ENCODE measurements around the gene SIPA1.
"Not testable (repeated sequence)": the region's sequence is repeated elsewhere in the genome, so short reads cannot be mapped to it uniquely, and the experiment has no call there.

SIPA1 gene

GRCh38 chr11:65655570-65656332 is 17.9 kb downstream of the SIPA1 start:
- Histone ChIP-seq H3K4me3 (no peak overlapping the region), H3K9me3 (ENCODE audit: low read depth, low read length) (no peaks in the 10 kb centered on the region), H3K36me3 (ENCODE audit: insufficient read depth, low read length) (peaks cover 62% of the 10 kb centered on the region), H3K9ac (ENCODE audit: insufficient read length) (no peak overlapping the region), H3K27ac (no peak overlapping the region)
- DNase-seq (ENCODE audit: low read depth, low spot score), result no peak
- no peak for TF ChIP-seq POLR2AphosphoS5 (IDR thresholded peaks at IDR 0.05; ENCODE audit: borderline replicate concordance, low read depth, low read length)
- no peak for TF ChIP-seq EZH2 (IDR thresholded peaks at IDR 0.05)
- TF ChIP-seq FOXP2 (optimal IDR thresholded peaks at IDR 0.05; ENCODE audit: control extremely low read depth, extremely low read length, insufficient read depth), result no peak

DNA sequence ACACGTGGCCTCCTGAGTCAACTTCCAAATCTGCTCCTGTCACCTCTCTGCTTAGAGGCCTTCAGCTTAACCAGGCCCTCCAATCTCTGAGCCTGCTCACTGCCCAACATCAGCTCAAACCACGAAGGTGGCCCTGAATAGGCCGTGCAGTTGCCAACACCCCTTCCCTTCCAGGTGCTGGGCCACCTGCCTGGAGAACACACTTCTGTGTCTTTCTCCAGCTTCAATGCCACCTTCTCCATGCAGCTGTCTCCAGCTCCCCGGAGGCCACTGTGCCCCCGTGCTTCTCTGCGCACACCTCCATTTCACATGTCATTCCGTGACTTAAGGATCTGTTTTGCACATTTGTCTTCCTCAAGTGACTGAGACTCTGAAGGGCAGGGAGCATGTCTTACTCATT is 19.5 kb downstream of the SIPA1 start:
- Histone ChIP-seq H3K4me3 (no peak overlapping the region), H3K9ac (ENCODE audit: insufficient read length) (no peak overlapping the region), H3K9me3 (ENCODE audit: low read depth, low read length) (no peaks in the 10 kb centered on the region), H3K36me3 (ENCODE audit: insufficient read depth, low read length) (peaks cover 68% of the 10 kb centered on the region), H3K27ac (no peak overlapping the region)
- DNase-seq (ENCODE audit: low read depth, low spot score), result no peak
- no peak for TF ChIP-seq POLR2AphosphoS5 (IDR thresholded peaks at IDR 0.05; ENCODE audit: borderline replicate concordance, low read depth, low read length)
- no peak for TF ChIP-seq FOXP2 (optimal IDR thresholded peaks at IDR 0.05; ENCODE audit: control extremely low read depth, extremely low read length, insufficient read depth)
- TF ChIP-seq EZH2 (IDR thresholded peaks at IDR 0.05), result no peak

- no peak for DNase-seq (ENCODE audit: low read depth, low spot score)
- H3K9me3 ChIP-seq (ENCODE audit: low read depth, low read length), result no peaks in the 10 kb centered on the region
- no peak for TF ChIP-seq FOXP2 (optimal IDR thresholded peaks at IDR 0.05; ENCODE audit: control extremely low read depth, extremely low read length, insufficient read depth)
- H3K36me3 ChIP-seq (ENCODE audit: insufficient read depth, low read length), result peaks cover 68% of the 10 kb centered on the region
- H3K27ac ChIP-seq, result no peak overlapping the region
- H3K9ac ChIP-seq (ENCODE audit: insufficient read length), result no peak overlapping the region
- H3K4me3 ChIP-seq, result no peak overlapping the region
These were observed 20.5 kb downstream of the SIPA1 start for GRCh38 chr11:65658174-65659021.

- TF ChIP-seq EZH2 (IDR thresholded peaks at IDR 0.05) (no peak), POLR2AphosphoS5 (IDR thresholded peaks at IDR 0.05; ENCODE audit: borderline replicate concordance, low read depth, low read length) (no peak), FOXP2 (optimal IDR thresholded peaks at IDR 0.05; ENCODE audit: control extremely low read depth, extremely low read length, insufficient read depth) (no peak)
- DNase-seq (ENCODE audit: low read depth, low spot score), result no peak
- no peaks in the 10 kb centered on the region for H3K9me3 ChIP-seq (ENCODE audit: low read depth, low read length)
- H3K4me3 ChIP-seq, result no peak overlapping the region
- no peak overlapping the region for H3K9ac ChIP-seq (ENCODE audit: insufficient read length)
- peaks cover 55% of the 10 kb centered on the region for H3K36me3 ChIP-seq (ENCODE audit: insufficient read depth, low read length)
- H3K27ac ChIP-seq, result no peak overlapping the region
These were observed 22.1 kb downstream of the SIPA1 start for GRCh38 chr11:65660038-65660437.

- H3K9me3 ChIP-seq (ENCODE audit: low read depth, low read length); DNase-seq (ENCODE audit: low read depth, low spot score); H3K4me3 ChIP-seq; H3K9ac ChIP-seq (ENCODE audit: insufficient read length); H3K27ac ChIP-seq: not testable (repeated sequence)
- peaks cover 48% of the 10 kb centered on the region for H3K36me3 ChIP-seq (ENCODE audit: insufficient read depth, low read length)
These were observed 23.0 kb downstream of the SIPA1 start for GRCh38 chr11:65660908-65661307.

DNA sequence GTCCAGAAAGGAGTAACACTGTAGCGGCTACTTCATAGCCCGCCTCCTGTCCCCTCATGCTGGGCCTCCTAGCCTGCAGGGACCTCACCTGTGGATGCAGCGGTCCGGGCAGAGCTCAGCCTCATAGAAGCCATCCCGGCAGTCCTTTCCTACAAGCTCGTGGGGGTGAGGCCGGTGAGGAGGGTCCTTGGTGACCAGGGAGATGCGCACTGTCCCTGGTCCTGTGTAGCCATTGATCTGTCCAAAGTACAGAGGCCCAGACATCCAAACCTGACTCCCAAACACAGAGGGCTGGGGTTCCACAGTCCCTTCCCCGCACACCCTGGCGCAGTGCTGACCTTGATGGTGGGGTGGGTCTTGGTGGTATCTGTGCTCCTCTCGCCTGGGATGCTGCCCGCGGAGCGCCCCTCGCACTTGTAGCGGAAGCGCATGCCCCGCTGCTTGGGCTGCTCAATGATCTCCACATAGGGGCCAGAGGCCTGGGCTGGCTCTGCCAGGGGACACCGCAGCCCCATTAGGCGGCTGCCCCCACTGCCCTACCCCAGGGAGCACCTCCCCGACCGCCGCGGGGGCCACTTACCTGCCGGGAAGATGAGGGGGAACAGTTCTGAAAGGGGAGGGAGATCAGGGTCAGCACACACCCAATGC is 23.8 kb downstream of the SIPA1 start:
- Histone ChIP-seq H3K27ac (peak overlapping the region; percentile 68; the same call in 1 of the 2 replicates), H3K9me3 (ENCODE audit: low read depth, low read length) (no peaks in the 10 kb centered on the region), H3K36me3 (ENCODE audit: insufficient read depth, low read length) (peaks cover 42% of the 10 kb centered on the region), H3K9ac (ENCODE audit: insufficient read length) (peak overlapping the region; percentile 88), H3K4me3 (peak overlapping the region; percentile 99)
- no peak for TF ChIP-seq FOXP2 (optimal IDR thresholded peaks at IDR 0.05; ENCODE audit: control extremely low read depth, extremely low read length, insufficient read depth)
- no peak for TF ChIP-seq POLR2AphosphoS5 (IDR thresholded peaks at IDR 0.05; ENCODE audit: borderline replicate concordance, low read depth, low read length)
- TF ChIP-seq EZH2 (IDR thresholded peaks at IDR 0.05), result no peak
- no peak for DNase-seq (ENCODE audit: low read depth, low spot score)

DNA sequence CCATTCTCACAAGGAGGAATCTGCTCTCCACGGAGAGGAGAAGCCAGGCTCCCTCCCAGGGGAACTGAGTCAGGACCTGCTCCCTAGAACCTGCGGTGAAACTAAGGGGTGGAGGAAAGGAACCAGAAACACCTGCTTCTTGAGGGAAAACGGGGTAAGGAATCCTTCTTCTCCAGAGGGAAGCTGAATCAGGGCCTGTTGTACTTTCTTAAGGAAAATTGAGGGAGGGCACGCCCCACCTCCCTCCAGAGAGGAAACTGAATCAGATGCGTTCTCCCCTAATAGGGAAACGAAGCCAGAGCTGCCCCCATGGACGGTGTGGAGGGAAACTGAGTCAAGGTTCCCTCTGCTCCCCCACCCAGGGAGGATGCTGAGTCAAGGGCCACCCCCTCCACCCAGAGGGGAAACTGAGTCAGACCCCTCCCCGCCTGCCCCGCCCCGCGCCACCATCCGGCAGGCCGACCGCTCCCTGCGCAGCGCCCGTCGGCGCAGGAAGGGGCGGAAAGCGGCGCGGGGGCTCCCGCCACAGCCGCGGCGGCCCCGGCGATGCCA is 24.4 kb downstream of the SIPA1 start:
- Histone ChIP-seq H3K9ac (ENCODE audit: insufficient read length) (peak overlapping the region; percentile 88), H3K9me3 (ENCODE audit: low read depth, low read length) (no peaks in the 10 kb centered on the region), H3K36me3 (ENCODE audit: insufficient read depth, low read length) (peaks cover 37% of the 10 kb centered on the region), H3K27ac (peak overlapping the region; percentile 68), H3K4me3 (peak overlapping the region; percentile 99)
- TF ChIP-seq EZH2 (IDR thresholded peaks at IDR 0.05), result no peak
- no peak for TF ChIP-seq FOXP2 (optimal IDR thresholded peaks at IDR 0.05; ENCODE audit: control extremely low read depth, extremely low read length, insufficient read depth)
- no peak for TF ChIP-seq POLR2AphosphoS5 (IDR thresholded peaks at IDR 0.05; ENCODE audit: borderline replicate concordance, low read depth, low read length)
- DNase-seq (ENCODE audit: low read depth, low spot score), result no peak
